K562 (cell line): ENCODE measurements around the gene ZSCAN32. TPM values are rescaled to one million over a fixed set of nuclear protein-coding genes. Genes with fewer than 3 reads are reported as not detected.
A peak's percentile ranks its signal among the peaks of the same experiment; 100 is the strongest.

ENCODE experiments used
- CREB1 ChIP-seq, 2 experiments: sonication (generic) in 1 of 2; formaldehyde crosslinking in 1 of 2; IDR thresholded peaks; 2 replicates each; pipeline versions ENCODE4 v1.6.1 to v1.8.0; 2012 to 2022; ENCODE audit warnings: inconsistent platforms in 1 of 2, mild to moderate bottlenecking in 1 of 2, missing genetic modification reagents in 1 of 2, moderate library complexity in 1 of 2
- CREB3 ChIP-seq: fragments of 450-650 bp; conservative IDR thresholded peaks from 2 replicates; pipeline ENCODE4 v1.6.1; 2016; ENCODE audit warnings: missing genetic modification characterization, low read depth, mild to moderate bottlenecking, missing compliant biosample characterization, moderate library complexity
- DMBX1 ChIP-seq: fragments of 250-450 bp; sonication (Bioruptor Pico); IDR thresholded peaks from 2 replicates; pipeline ENCODE4 v1.8.0; 2022; ENCODE audit warnings: inconsistent platforms, mild to moderate bottlenecking, moderate library complexity, borderline replicate concordance
- DNMT1 ChIP-seq: fragments of 450-650 bp; IDR thresholded peaks from 2 replicates; pipeline ENCODE4 v1.6.1; 2016; ENCODE audit warnings: antibody characterized with exemption, mild to moderate bottlenecking
- GATAD2A ChIP-seq: fragments of 450-650 bp; IDR thresholded peaks from 2 replicates; pipeline ENCODE4 v1.6.1; 2017
- HDAC3 ChIP-seq: fragments of 450-650 bp; IDR thresholded peaks from 2 replicates; pipeline ENCODE4 v1.6.1; 2018; ENCODE audit warnings: borderline replicate concordance, mild to moderate bottlenecking, moderate library complexity; ENCODE audit not compliant: partially characterized antibody
- HMGN3 ChIP-seq: IDR thresholded peaks from 2 replicates; pipeline ENCODE4 v1.6.1; 2011; ENCODE audit warnings: borderline replicate concordance, low read depth, mild to moderate bottlenecking, mixed read lengths, low read length; ENCODE audit not compliant: insufficient read length; ENCODE audit errors: extremely low read depth
- MTA3 ChIP-seq: fragments of 450-650 bp; formaldehyde crosslinking; IDR thresholded peaks from 2 replicates; pipeline ENCODE4 v1.6.1; 2017; ENCODE audit warnings: mild to moderate bottlenecking, borderline replicate concordance
- NR4A1 ChIP-seq, 2 experiments: fragments of 250-450 bp in 1 of 2; fragments of 450-650 bp in 1 of 2; sonication (Bioruptor Pico) in 1 of 2; IDR thresholded peaks; 2 replicates each; pipeline versions ENCODE4 v1.4.0 to v1.6.1; 2016 to 2020; ENCODE audit warnings: mild to moderate bottlenecking in 2 of 2, missing compliant biosample characterization in 1 of 2, missing genetic modification characterization in 1 of 2, moderate library complexity in 1 of 2
- POLR2B ChIP-seq: fragments of 450-650 bp; IDR thresholded peaks from 2 replicates; pipeline ENCODE4 v1.6.1; 2018; ENCODE audit warnings: low read depth; ENCODE audit not compliant: partially characterized antibody
- SMARCA4 ChIP-seq: fragments of 450-650 bp; IDR thresholded peaks from 2 replicates; pipeline ENCODE4 v1.6.1; 2016
- TAL1 ChIP-seq: fragments of 450-650 bp; IDR thresholded peaks from 2 replicates; pipeline ENCODE4 v1.6.1; 2016; ENCODE audit warnings: mild to moderate bottlenecking
- XRCC4 ChIP-seq: IDR thresholded peaks from one replicate; pipeline ENCODE4 v1.6.1; 2011; ENCODE audit not compliant: insufficient read depth, insufficient read length; ENCODE audit errors: extremely low read depth
- YBX1 ChIP-seq: fragments of 450-650 bp; IDR thresholded peaks from 2 replicates; pipeline ENCODE4 v1.7.1; 2016; ENCODE audit warnings: mild to moderate bottlenecking
- ZNF12 ChIP-seq: sonication (generic); formaldehyde crosslinking; IDR thresholded peaks from 2 replicates; pipeline ENCODE4 v1.4.0; 2020; ENCODE audit warnings: mild to moderate bottlenecking, missing genetic modification reagents
- ZNF785 ChIP-seq: fragments of 250-450 bp; sonication (Bioruptor Pico); IDR thresholded peaks from 2 replicates; pipeline ENCODE4 v1.4.0; 2020; ENCODE audit warnings: mild to moderate bottlenecking
- polyA plus RNA-seq, 8 experiments: library from polyadenylated mRNA; depleted of rRNA in 4 of 8; stranded (reverse) in 5 of 8; unstranded in 3 of 8; fragments of >200 nt; fragmentation: Nextera tagmentation in 2 of 8; fragmentation: Illumina TruSeq in 1 of 8; extraction: Ambion mirVana in 2 of 8; extraction: Trizol in 1 of 8; gene quantifications; 2 replicates each; pipeline versions ENCODE4 v1.2.1 to v1.2.3, GENCODE V29; 2011 to 2014; ENCODE audit warnings: inconsistent platforms in 1 of 8, missing spikeins in 1 of 8
- total RNA-seq, 7 experiments: library from RNA; depleted of rRNA in 6 of 7; stranded (reverse); fragments of >200 nt in 6 of 7; fragmentation: Illumina TruSeq in 2 of 7; extraction: Trizol in 2 of 7; gene quantifications; 2 replicates each; pipeline versions ENCODE4 v1.2.1 to v1.2.3, GENCODE V29; 2011 to 2021; ENCODE audit warnings: low replicate concordance in 1 of 7
- TF ChIP-seq, protein P1 (sequence below): fragments of 450-650 bp; formaldehyde crosslinking; IDR thresholded peaks from 2 replicates; pipeline ENCODE4 v1.4.0; 2020; ENCODE audit warnings: mild to moderate bottlenecking
- TF ChIP-seq, protein P2 (sequence below): IDR thresholded peaks from 2 replicates; pipeline ENCODE4 v1.6.1; 2011; ENCODE audit warnings: borderline replicate concordance, low read depth, mild to moderate bottlenecking, moderate library complexity, low read length; ENCODE audit not compliant: insufficient read depth, poor library complexity, severe bottlenecking
- TF ChIP-seq, protein P3 (sequence below): fragments of 250-450 bp; sonication (Bioruptor Pico); IDR thresholded peaks from 2 replicates; pipeline ENCODE4 v1.5.0; 2021; ENCODE audit warnings: mild to moderate bottlenecking, borderline replicate concordance

The ZSCAN32 gene
- total and polyA plus RNA-seq, 9 of the 15 experiments (the other 6 are each of a cell fraction or from before 2014, with no cell fraction given) = 16.0 to 29.4 (median 19.2) TPM

- TF ChIP-seq NR4A1 (CRISPR knock-in tag; IDR thresholded peaks at IDR 0.05) = no peak
- TF ChIP-seq NR4A1 (tag; IDR thresholded peaks at IDR 0.05) = 0 out of 2 replicates have a peak, but pooled peaks have one; percentile 65
- TF ChIP-seq DMBX1 = peak; percentile 76; the same call in 1 of the 2 replicates
- TF ChIP-seq, protein P1, sequence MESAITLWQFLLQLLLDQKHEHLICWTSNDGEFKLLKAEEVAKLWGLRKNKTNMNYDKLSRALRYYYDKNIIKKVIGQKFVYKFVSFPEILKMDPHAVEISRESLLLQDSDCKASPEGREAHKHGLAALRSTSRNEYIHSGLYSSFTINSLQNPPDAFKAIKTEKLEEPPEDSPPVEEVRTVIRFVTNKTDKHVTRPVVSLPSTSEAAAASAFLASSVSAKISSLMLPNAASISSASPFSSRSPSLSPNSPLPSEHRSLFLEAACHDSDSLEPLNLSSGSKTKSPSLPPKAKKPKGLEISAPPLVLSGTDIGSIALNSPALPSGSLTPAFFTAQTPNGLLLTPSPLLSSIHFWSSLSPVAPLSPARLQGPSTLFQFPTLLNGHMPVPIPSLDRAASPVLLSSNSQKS (CRISPR knock-in tag) = no peak
- no peak for TF ChIP-seq DNMT1
- TF ChIP-seq, protein P2, sequence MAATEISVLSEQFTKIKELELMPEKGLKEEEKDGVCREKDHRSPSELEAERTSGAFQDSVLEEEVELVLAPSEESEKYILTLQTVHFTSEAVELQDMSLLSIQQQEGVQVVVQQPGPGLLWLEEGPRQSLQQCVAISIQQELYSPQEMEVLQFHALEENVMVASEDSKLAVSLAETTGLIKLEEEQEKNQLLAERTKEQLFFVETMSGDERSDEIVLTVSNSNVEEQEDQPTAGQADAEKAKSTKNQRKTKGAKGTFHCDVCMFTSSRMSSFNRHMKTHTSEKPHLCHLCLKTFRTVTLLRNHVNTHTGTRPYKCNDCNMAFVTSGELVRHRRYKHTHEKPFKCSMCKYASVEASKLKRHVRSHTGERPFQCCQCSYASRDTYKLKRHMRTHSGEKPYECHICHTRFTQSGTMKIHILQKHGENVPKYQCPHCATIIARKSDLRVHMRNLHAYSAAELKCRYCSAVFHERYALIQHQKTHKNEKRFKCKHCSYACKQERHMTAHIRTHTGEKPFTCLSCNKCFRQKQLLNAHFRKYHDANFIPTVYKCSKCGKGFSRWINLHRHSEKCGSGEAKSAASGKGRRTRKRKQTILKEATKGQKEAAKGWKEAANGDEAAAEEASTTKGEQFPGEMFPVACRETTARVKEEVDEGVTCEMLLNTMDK = no peak
- peak; percentile 96 for TF ChIP-seq HDAC3
- TF ChIP-seq XRCC4 = no peak
- no peak for TF ChIP-seq POLR2B
- no peak for TF ChIP-seq ZNF785
- TF ChIP-seq HMGN3 = no peak
- peak; percentile 87 for TF ChIP-seq SMARCA4
- peak; percentile 94 for TF ChIP-seq TAL1
- TF ChIP-seq CREB1 (IDR thresholded peaks at IDR 0.05) = no peak; the same call in 1 of the 2 replicates
- TF ChIP-seq CREB1 (CRISPR knock-in tag; IDR thresholded peaks at IDR 0.05) = 0 out of 2 replicates have a peak, but pooled peaks have one; percentile 13
- peak; percentile 42; the same call in 1 of the 2 replicates for TF ChIP-seq MTA3
- TF ChIP-seq CREB3 = no peak
- TF ChIP-seq, protein P3, sequence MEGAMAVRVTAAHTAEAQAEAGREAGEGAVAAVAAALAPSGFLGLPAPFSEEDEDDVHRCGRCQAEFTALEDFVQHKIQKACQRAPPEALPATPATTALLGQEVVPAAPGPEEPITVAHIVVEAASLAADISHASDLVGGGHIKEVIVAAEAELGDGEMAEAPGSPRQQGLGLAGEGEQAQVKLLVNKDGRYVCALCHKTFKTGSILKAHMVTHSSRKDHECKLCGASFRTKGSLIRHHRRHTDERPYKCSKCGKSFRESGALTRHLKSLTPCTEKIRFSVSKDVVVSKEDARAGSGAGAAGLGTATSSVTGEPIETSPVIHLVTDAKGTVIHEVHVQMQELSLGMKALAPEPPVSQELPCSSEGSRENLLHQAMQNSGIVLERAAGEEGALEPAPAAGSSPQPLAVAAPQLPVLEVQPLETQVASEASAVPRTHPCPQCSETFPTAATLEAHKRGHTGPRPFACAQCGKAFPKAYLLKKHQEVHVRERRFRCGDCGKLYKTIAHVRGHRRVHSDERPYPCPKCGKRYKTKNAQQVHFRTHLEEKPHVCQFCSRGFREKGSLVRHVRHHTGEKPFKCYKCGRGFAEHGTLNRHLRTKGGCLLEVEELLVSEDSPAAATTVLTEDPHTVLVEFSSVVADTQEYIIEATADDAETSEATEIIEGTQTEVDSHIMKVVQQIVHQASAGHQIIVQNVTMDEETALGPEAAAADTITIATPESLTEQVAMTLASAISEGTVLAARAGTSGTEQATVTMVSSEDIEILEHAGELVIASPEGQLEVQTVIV (CRISPR knock-in tag) = no peak
- no peak for TF ChIP-seq GATAD2A
- no peak for TF ChIP-seq YBX1
- TF ChIP-seq ZNF12 = no peak
Observed at GRCh38 chr16:3348547-3349167, 52.1 kb downstream of the ZSCAN32 start (continued).
